OCI-LY7 (cell line): ENCODE data around the gene PTPRE. TPM values are rescaled to one million over a fixed set of nuclear protein-coding genes. Genes with fewer than 3 reads are reported as not detected.

Experiments
- BruUV-seq: library from RNA; stranded (reverse); fragments of 400-500 nt; replicated peaks from 2 replicates; lab custom pipeline; 2021; lab: Mats Ljungman, UMichigan
- CTCF ChIA-PET: fragments of 300-600 bp; sonication (Branson Sonifier 250); formaldehyde crosslinking; loops from one replicate; lab custom pipeline; 2022; ENCODE audit warnings: antibody characterized with exemption; ENCODE audit not compliant: unreplicated experiment; lab: Charles Lee
- POLR2A ChIA-PET: fragments of 300-600 bp; sonication (Branson Sonifier 250); formaldehyde crosslinking; loops from one replicate; lab custom pipeline; 2022; ENCODE audit warnings: antibody characterized with exemption; lab: Charles Lee
- DNase-seq: peaks from one replicate; pipeline ENCODE4 v3.0.0-alpha.2; 2015; ENCODE audit warnings: low spot score
- H2AFZ ChIP-seq: fragments of 200-600 bp; sonication (generic), shearing (Covaris generic); 2 replicates; pipeline ENCODE4 v1.6.1; 2014; ENCODE audit warnings: mild to moderate bottlenecking, antibody characterized with exemption, low read length, moderate library complexity
- H3K27ac ChIP-seq: fragments of 200-600 bp; sonication (generic); 2 replicates; pipeline ENCODE4 v1.5.1; 2014; ENCODE audit warnings: mixed run types, low read depth, mild to moderate bottlenecking, moderate library complexity, low read length, inconsistent platforms; ENCODE audit not compliant: poor library complexity, severe bottlenecking
- H3K36me3 ChIP-seq: fragments of 200-600 bp; sonication (generic); 2 replicates; pipeline ENCODE4 v1.6.1; 2014; ENCODE audit warnings: mild to moderate bottlenecking, antibody characterized with exemption, low read length, moderate library complexity, mixed read lengths; ENCODE audit not compliant: insufficient read depth
- H3K4me1 ChIP-seq: fragments of 200-600 bp; sonication (generic); 2 replicates; pipeline ENCODE4 v1.5.1; 2014; ENCODE audit warnings: mild to moderate bottlenecking, low read length; ENCODE audit not compliant: insufficient read depth, poor library complexity, severe bottlenecking
- H3K4me2 ChIP-seq: fragments of 200-600 bp; sonication (generic); 2 replicates; pipeline ENCODE4 v1.6.1; 2014; ENCODE audit warnings: mild to moderate bottlenecking, low read length
- H3K4me3 ChIP-seq: fragments of 200-600 bp; sonication (generic); 2 replicates; pipeline ENCODE4 v1.5.1; 2014; ENCODE audit warnings: mild to moderate bottlenecking, low read depth, low read length; ENCODE audit not compliant: poor library complexity, severe bottlenecking
- H3K79me2 ChIP-seq: fragments of 200-600 bp; sonication (generic); 2 replicates; pipeline ENCODE4 v1.6.1; 2016; ENCODE audit warnings: low read depth, mild to moderate bottlenecking, low read length, moderate library complexity, mixed read lengths; ENCODE audit not compliant: insufficient read depth
- H3K9me2 ChIP-seq: fragments of 200-600 bp; sonication (generic); 2 replicates; pipeline ENCODE4 v1.6.1; 2016; ENCODE audit warnings: mild to moderate bottlenecking, low read length, mixed read lengths; ENCODE audit not compliant: insufficient read depth
- H3K9me3 ChIP-seq: fragments of 200-600 bp; sonication (generic); 2 replicates; pipeline ENCODE4 v1.6.1; 2014; ENCODE audit warnings: mild to moderate bottlenecking, mixed run types, low read length, mixed read lengths
- H4K20me1 ChIP-seq: fragments of 200-600 bp; sonication (generic); 2 replicates; pipeline ENCODE4 v1.6.1; 2014; ENCODE audit warnings: mild to moderate bottlenecking, antibody characterized with exemption, low read length, moderate library complexity, mixed read lengths; ENCODE audit not compliant: insufficient read depth
- EZH2phosphoT487 ChIP-seq: fragments of 200-600 bp; sonication (generic); IDR thresholded peaks from 2 replicates; pipeline ENCODE4 v1.6.1; 2018; ENCODE audit warnings: low read depth, borderline replicate concordance, mild to moderate bottlenecking, mixed run types, antibody characterized with exemption, low read length, moderate library complexity, mixed read lengths
- intact Hi-C: fragments of 100-400 bp; cut with micrococcal nuclease; formaldehyde crosslinking; loops from one replicate; pipeline ENCODE4 v1.10.0; 2022; ENCODE audit not compliant: unreplicated experiment
- total RNA-seq, 2 experiments: library from RNA; depleted of rRNA in 1 of 2; stranded (reverse); fragments of >200 nt in 1 of 2; shearing (Covaris generic) in 1 of 2; gene quantifications; 2 replicates each; pipeline ENCODE4 v1.2.3, GENCODE V29; 2014 to 2022
- TF ChIP-seq, protein P1 (sequence below): fragments of 200-600 bp; sonication (generic); conservative IDR thresholded peaks from 2 replicates; pipeline ENCODE4 v1.5.1; 2014; ENCODE audit warnings: mild to moderate bottlenecking, antibody characterized with exemption, low read length, moderate library complexity, mixed read lengths

The PTPRE gene
- total RNA-seq, 2 experiments from 2014 or later = 6.8 to 8.3 TPM

DNA sequence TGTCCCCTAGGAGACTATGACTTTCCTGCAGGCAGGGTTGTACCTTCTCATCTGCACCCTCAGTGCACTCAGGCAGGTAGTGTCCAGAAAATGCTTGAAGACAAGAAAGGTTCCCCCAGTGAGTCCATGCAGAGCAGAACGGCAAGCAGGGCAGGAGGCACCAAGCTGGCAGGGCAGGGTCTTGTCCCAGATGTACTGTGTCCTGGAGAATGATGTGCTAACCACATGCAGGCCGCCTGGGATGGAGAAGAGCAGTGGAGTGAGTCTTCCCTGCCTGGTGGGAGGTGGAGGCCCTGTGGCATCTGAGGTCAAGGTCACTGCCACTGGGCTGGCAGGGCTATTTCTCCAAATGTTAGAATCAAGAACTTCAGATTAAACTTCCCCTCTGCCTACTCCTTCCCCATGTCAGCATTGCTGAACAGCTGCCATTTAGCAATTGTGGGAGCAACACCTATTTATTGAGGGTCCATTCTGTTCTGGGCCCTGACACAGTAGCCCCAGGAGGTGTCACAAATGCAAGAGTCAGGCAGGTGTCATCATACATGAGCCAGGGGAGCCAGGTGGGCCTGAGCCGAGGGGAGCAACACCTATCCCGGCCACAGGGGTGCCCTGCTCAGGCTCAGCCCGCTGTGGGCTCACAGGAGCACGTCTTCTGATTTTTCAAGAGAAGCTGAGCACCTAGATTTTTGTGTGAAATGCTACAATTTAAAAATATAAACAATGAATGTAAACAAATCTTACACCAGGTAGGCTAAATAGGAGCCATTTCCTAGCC lies 34.1 kb downstream of the PTPRE start:
- H3K79me2 ChIP-seq = no peaks in the 10 kb centered on the region
- no peaks in the 10 kb centered on the region for H3K36me3 ChIP-seq
- H3K9me3 ChIP-seq = no peaks in the 10 kb centered on the region
- H4K20me1 ChIP-seq = no peaks in the 10 kb centered on the region
- H3K4me1 ChIP-seq = peaks cover 10% of the 10 kb centered on the region
- no peaks in the 10 kb centered on the region for H3K9me2 ChIP-seq
- intact Hi-C loops = no loop called here
- ChIA-PET POLR2A (no interaction called here), CTCF (interaction anchor here (0.6 kb wide), 1 partner anchor 133 kb away, joined by 3 read pairs; no protein-coding TSS in a partner anchor)
- DNase-seq = no peak
- no peak overlapping the region for H3K4me2 ChIP-seq
- H3K27ac ChIP-seq = no peak overlapping the region
- no peak overlapping the region for H3K4me3 ChIP-seq
- no peak for TF ChIP-seq EZH2phosphoT487
- TF ChIP-seq, protein P1, sequence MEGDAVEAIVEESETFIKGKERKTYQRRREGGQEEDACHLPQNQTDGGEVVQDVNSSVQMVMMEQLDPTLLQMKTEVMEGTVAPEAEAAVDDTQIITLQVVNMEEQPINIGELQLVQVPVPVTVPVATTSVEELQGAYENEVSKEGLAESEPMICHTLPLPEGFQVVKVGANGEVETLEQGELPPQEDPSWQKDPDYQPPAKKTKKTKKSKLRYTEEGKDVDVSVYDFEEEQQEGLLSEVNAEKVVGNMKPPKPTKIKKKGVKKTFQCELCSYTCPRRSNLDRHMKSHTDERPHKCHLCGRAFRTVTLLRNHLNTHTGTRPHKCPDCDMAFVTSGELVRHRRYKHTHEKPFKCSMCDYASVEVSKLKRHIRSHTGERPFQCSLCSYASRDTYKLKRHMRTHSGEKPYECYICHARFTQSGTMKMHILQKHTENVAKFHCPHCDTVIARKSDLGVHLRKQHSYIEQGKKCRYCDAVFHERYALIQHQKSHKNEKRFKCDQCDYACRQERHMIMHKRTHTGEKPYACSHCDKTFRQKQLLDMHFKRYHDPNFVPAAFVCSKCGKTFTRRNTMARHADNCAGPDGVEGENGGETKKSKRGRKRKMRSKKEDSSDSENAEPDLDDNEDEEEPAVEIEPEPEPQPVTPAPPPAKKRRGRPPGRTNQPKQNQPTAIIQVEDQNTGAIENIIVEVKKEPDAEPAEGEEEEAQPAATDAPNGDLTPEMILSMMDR = no peak
- no peak overlapping the region for H2AFZ ChIP-seq
- no TSS peak for BruUV-seq

DNA sequence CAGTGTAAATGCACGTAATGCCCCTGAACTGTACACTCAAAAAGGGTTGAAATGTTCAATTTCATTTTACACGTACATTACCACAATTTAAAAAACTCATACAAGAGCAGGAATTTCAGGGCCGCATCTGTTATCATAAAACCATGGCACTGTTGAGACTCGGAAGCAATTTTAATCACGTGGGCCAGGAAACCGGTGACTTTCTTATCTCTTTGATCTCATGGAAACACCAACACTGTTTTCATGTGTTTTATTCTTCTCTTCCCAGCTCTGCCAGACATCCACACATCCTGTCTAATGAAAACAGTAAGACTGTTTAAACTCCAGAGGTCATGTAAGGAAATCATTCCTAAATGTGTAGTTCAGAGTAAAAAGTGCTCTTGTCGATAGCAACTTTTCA lies 35.9 kb downstream of the PTPRE start:
- H3K4me1 ChIP-seq = peaks cover 16% of the 10 kb centered on the region
- TF ChIP-seq, protein P1 = no peak
- TF ChIP-seq EZH2phosphoT487 = no peak
- no peak overlapping the region for H3K27ac ChIP-seq
- ChIA-PET CTCF (no interaction called here), POLR2A (no interaction called here)
- no peak overlapping the region for H3K4me3 ChIP-seq
- H3K36me3 ChIP-seq = no peaks in the 10 kb centered on the region
- no peak overlapping the region for H3K4me2 ChIP-seq
- no TSS peak for BruUV-seq
- H3K9me3 ChIP-seq = no peaks in the 10 kb centered on the region
- H2AFZ ChIP-seq = no peak overlapping the region
- no peaks in the 10 kb centered on the region for H3K79me2 ChIP-seq
- intact Hi-C loops = no loop called here
- no peak for DNase-seq
- H3K9me2 ChIP-seq = no peaks in the 10 kb centered on the region
- H4K20me1 ChIP-seq = no peaks in the 10 kb centered on the region

DNA sequence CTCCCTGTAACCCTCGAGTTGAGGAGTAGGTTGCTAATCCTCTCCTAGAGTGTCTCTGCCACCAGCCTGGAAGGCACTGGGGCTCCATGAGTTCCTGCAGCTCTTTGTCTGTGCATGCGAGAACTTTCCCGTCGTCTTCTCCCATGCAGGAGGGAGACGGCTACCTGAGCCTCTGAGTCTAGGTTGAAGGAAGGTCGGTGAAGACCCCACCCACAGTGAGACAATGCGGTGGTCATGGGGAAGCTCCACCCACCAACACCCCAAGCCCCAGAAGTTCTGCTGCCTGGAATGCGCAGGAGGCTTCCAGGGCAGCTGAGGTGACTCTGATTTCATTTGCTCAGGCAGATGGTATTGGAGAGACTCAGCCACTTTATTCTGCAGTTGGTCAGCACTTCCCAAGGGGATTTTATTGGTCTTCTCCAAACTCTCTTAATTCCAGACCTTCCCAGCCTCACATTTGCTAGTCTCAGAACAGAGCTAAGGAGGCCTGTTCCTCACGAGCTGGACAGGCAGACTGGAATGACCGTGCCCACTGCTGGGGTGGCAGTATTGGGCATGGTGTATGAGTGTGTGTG lies 36.5 kb downstream of the PTPRE start:
- intact Hi-C loops = no loop called here
- TF ChIP-seq EZH2phosphoT487 = no peak
- TF ChIP-seq, protein P1 = no peak
- H3K4me2 ChIP-seq = no peak overlapping the region

More for the DNA sequence above, 36.5 kb downstream of the PTPRE start:
- DNase-seq = no peak
- peaks cover 16% of the 10 kb centered on the region for H3K4me1 ChIP-seq
- H3K27ac ChIP-seq = no peak overlapping the region
- BruUV-seq = no TSS peak
- ChIA-PET POLR2A (interaction anchor here (0.5 kb wide), 1 partner anchor 1183 kb away, joined by 3 read pairs; no protein-coding TSS in a partner anchor), CTCF (no interaction called here)
- H4K20me1 ChIP-seq = no peaks in the 10 kb centered on the region
- no peaks in the 10 kb centered on the region for H3K36me3 ChIP-seq
- no peaks in the 10 kb centered on the region for H3K79me2 ChIP-seq
- H2AFZ ChIP-seq = no peak overlapping the region
- no peak overlapping the region for H3K4me3 ChIP-seq
- H3K9me2 ChIP-seq = no peaks in the 10 kb centered on the region
- no peaks in the 10 kb centered on the region for H3K9me3 ChIP-seq
